Measurements from ENCODE around the gene MSI2. TPM values are rescaled to one million over a fixed set of nuclear protein-coding genes. Genes with fewer than 3 reads are reported as not detected.

MSI2 gene
- total and polyA plus RNA-seq, 12 donors, result 25.5 to 135 (median 121) TPM

DNA sequence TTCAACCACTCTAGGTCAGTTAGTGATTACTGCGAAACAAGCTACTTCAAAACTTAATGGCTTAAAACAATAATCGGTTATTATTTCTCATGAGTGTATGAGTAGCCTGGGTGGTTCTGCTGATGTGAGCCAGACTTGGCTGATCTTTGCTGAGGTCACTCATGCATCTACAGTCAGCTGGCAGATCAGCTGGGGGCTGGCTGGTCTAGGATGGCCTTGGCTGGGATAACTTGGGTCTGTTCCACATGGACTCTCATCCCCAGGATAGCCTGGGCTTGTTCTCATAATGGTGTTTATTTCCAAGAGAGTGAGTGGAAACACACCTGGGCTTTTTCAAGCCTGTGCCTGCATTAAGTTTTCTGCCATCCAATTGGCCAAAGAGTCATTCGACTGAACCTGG, 475.7 kb downstream of the MSI2 start:
- DNase-seq, result no peak
- H3K4me3 ChIP-seq, result no peak overlapping the region
- no peaks in the 10 kb centered on the region for H3K9me3 ChIP-seq
- no peak overlapping the region for H3K27ac ChIP-seq
- peak in 6 of 8 donors; percentile 51 to 85 (median 62) for ATAC-seq
- H3K27me3 ChIP-seq, result no peaks in the 10 kb centered on the region
- no peaks in the 10 kb centered on the region for H3K4me1 ChIP-seq
- 83 to 93% methylated on average over 3 of the region's 3 CpGs for WGBS, 2 donors
- TF ChIP-seq CTCF (IDR thresholded peaks at IDR 0.05), result no peak
- intact Hi-C loops (cut with DNase I), result loop anchor here in 1 of 10 donors (10.0 kb wide), 1 partner anchor 137 kb away; no protein-coding TSS in a partner anchor
- no peaks in the 10 kb centered on the region for H3K36me3 ChIP-seq

GRCh38 chr17:57733085-57733484, 476.8 kb downstream of the MSI2 start:
- no peak for ATAC-seq
- 95 to 97% methylated on average over 2 of the region's 2 CpGs for WGBS, 2 donors
- H3K4me3 ChIP-seq, result no peak overlapping the region
- DNase-seq, result no peak
- H3K27me3 ChIP-seq, result no peaks in the 10 kb centered on the region
- H3K9me3 ChIP-seq, result no peaks in the 10 kb centered on the region
- no peak for TF ChIP-seq CTCF (IDR thresholded peaks at IDR 0.05)
- no peaks in the 10 kb centered on the region for H3K36me3 ChIP-seq
- no peaks in the 10 kb centered on the region for H3K4me1 ChIP-seq
- intact Hi-C loops (cut with DNase I), result loop anchor here in 1 of 10 donors (10.0 kb wide), 1 partner anchor 138 kb away; no protein-coding TSS in a partner anchor
- no peak overlapping the region for H3K27ac ChIP-seq

Other genes starting within 250 kb of the MSI2 start
- gene AKAP1, start 171.3 kb upstream of the MSI2 start, total RNA-seq, result 100 to 1,000 TPM; 107 to 234 (median 160) TPM
- gene AKAP1, start 171.3 kb upstream of the MSI2 start, polyA plus RNA-seq, result 100 to 1,000 TPM in 1 of 2 donors, 10 to 100 TPM in 1; 31.0 to 101 TPM